ENCODE results near the gene DDO. TPM values are rescaled to one million over a fixed set of nuclear protein-coding genes. Genes with fewer than 3 reads are reported as not detected.

Gene DDO
- total and polyA plus RNA-seq, 2 of the 4 experiments (the other 2 are of a cell fraction), result 0.15 to 0.18 TPM

DNA sequence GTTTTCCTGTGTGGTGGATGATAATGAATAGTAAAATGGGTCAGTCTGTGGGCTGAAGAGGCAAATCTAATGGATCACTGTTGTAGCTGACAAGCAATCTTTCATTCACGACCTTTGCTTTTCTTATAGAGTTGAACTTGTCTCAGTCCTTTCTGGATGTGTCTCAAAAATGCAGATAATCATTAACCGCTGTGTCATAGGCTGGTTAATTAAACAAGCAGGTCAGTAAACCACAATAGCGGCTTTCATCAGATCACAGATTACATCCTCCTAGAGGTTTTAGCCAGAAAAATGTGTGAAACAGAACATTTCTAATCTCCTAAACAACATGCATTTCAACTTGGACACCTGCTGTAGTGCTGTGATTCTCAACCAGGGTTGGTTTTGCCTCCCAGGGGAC lies 54.7 kb downstream of the DDO start:
- Histone ChIP-seq H3K9me3 (ENCODE audit: control insufficient read depth, insufficient read depth, low read length) (peaks cover 5% of the 10 kb centered on the region), H3K27me3 (ENCODE audit: control insufficient read depth, insufficient read depth, low read length) (peaks cover 59% of the 10 kb centered on the region), H3K9me1 (ENCODE audit: insufficient read depth, low read length) (no peaks in the 10 kb centered on the region), H2BK5ac (ENCODE audit: low read depth, low read length, poor library complexity, severe bottlenecking) (no peak overlapping the region), H2BK15ac (ENCODE audit: low read depth, low read length) (no peak overlapping the region), H2AK9ac (replicated peaks; ENCODE audit: low read depth, low read length, poor library complexity) (no peak overlapping the region), H3K27ac (ENCODE audit: insufficient read depth, low read length) (no peak overlapping the region), H4K20me1 (ENCODE audit: insufficient read depth, low read length) (no peaks in the 10 kb centered on the region), H3K79me1 (ENCODE audit: low read depth in 1 of 2, low read length in 2 of 2) (no peaks in the 10 kb centered on the region), H3K4me1 (ENCODE audit: control insufficient read depth, insufficient read depth, low read length) (no peaks in the 10 kb centered on the region), H2BK120ac (ENCODE audit: low read depth, low read length) (no peak overlapping the region), H3K14ac (replicated peaks; ENCODE audit: low read depth, low read length) (no peak overlapping the region), H3K9ac (ENCODE audit: low read depth, low read length) (no peak overlapping the region), H3K56ac (ENCODE audit: extremely low read depth, insufficient read depth, low read length) (no peak overlapping the region), H4K5ac (ENCODE audit: low read depth, low read length) (no peak overlapping the region), H3K23ac (ENCODE audit: low read depth, low read length) (no peak overlapping the region), H3K4me3 (ENCODE audit: insufficient read depth, low read depth, low read length) (no peak overlapping the region), H3K4me2 (ENCODE audit: low read depth, low read length) (no peak overlapping the region), H2AK5ac (ENCODE audit: low read depth, low read length) (no peak overlapping the region), H2BK20ac (ENCODE audit: low read depth, low read length) (no peak overlapping the region), H3K36me3 (ENCODE audit: control insufficient read depth, insufficient read depth, low read length) (no peaks in the 10 kb centered on the region), H3K4ac (ENCODE audit: low read depth, low read length) (no peak overlapping the region), H3K18ac (ENCODE audit: low read depth, low read length) (no peak overlapping the region), H2AFZ (replicated peaks; ENCODE audit: low read length, poor library complexity) (no peak overlapping the region), H4K8ac (ENCODE audit: low read depth in 2 of 2, low read length in 2 of 2) (no peak overlapping the region), H4K91ac (ENCODE audit: insufficient read depth, low read depth, low read length) (no peak overlapping the region)
- WGBS, 2 experiments (ENCODE audit: extremely low coverage in 2 of 2, insufficient read length in 1 of 2), result no CpG with 5 or more reads among the region's 3 CpGs
- in situ Hi-C loops (cut with MboI; ENCODE audit: low sequenced_read_pairs) (no loop called here), dilution Hi-C loops (cut with HindIII; ENCODE audit: low sequenced_read_pairs, unreplicated experiment) (no loop called here), intact Hi-C loops (cut with micrococcal nuclease) (no loop called here)
- no TSS peak for BruUV-seq (replicated peaks)
- TF ChIP-seq RFX5 (IDR thresholded peaks at IDR 0.05; ENCODE audit: low read depth, low read length), result no peak
- TF ChIP-seq CHD1 (IDR thresholded peaks at IDR 0.05; ENCODE audit: low read depth, low read length), result no peak
- no peak for TF ChIP-seq MAZ (IDR thresholded peaks at IDR 0.05; ENCODE audit: borderline replicate concordance, low read depth, low read length)
- no peak for TF ChIP-seq FOS (IDR thresholded peaks at IDR 0.05; ENCODE audit: low read depth, low read length)
- TF ChIP-seq, protein P1, sequence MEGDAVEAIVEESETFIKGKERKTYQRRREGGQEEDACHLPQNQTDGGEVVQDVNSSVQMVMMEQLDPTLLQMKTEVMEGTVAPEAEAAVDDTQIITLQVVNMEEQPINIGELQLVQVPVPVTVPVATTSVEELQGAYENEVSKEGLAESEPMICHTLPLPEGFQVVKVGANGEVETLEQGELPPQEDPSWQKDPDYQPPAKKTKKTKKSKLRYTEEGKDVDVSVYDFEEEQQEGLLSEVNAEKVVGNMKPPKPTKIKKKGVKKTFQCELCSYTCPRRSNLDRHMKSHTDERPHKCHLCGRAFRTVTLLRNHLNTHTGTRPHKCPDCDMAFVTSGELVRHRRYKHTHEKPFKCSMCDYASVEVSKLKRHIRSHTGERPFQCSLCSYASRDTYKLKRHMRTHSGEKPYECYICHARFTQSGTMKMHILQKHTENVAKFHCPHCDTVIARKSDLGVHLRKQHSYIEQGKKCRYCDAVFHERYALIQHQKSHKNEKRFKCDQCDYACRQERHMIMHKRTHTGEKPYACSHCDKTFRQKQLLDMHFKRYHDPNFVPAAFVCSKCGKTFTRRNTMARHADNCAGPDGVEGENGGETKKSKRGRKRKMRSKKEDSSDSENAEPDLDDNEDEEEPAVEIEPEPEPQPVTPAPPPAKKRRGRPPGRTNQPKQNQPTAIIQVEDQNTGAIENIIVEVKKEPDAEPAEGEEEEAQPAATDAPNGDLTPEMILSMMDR (conservative IDR thresholded peaks at IDR 0.05; ENCODE audit: low read depth, low read length), result no peak
- TF ChIP-seq RAD21 (IDR thresholded peaks at IDR 0.05; ENCODE audit: low read length), result no peak
- ChIA-PET CTCF (no interaction called here), POLR2A (ENCODE audit: unreplicated experiment) (no interaction called here)
- ATAC-seq (ENCODE audit: low read depth), result no peak
- no peak for DNase-seq
